Activated naive CD8-positive, alpha-beta T cell treated with anti-CD3 and anti-CD28 coated beads for 36 hours (primary cell): ENCODE data around the gene TPM3. TPM values are rescaled to one million over a fixed set of nuclear protein-coding genes. Genes with fewer than 3 reads are reported as not detected.

Experiments used
- DNase-seq: peaks from one replicate; pipeline ENCODE4 v3.0.0; 2021
- H3K27ac Mint-ChIP-seq: one replicate; pipeline ENCODE4 v1.8.0; 2022; ENCODE audit warnings: mild to moderate bottlenecking, moderate library complexity, mixed read lengths
- H3K27me3 Mint-ChIP-seq: one replicate; pipeline ENCODE4 v1.8.0; 2022; ENCODE audit warnings: mild to moderate bottlenecking, mixed read lengths
- H3K36me3 Mint-ChIP-seq: one replicate; pipeline ENCODE4 v1.8.0; 2021; ENCODE audit warnings: mild to moderate bottlenecking, mixed read lengths
- H3K4me1 Mint-ChIP-seq: one replicate; pipeline ENCODE4 v1.8.0; 2021; ENCODE audit warnings: mixed read lengths
- H3K4me3 Mint-ChIP-seq: one replicate; pipeline ENCODE4 v1.8.0; 2022; ENCODE audit warnings: mild to moderate bottlenecking, moderate library complexity, mixed read lengths
- H3K9me3 Mint-ChIP-seq: one replicate; pipeline ENCODE4 v1.8.0; 2022; ENCODE audit warnings: mixed read lengths
- total RNA-seq, 2 experiments: library from RNA; stranded (reverse); gene quantifications; one replicate each; pipeline ENCODE4 v1.2.3, GENCODE V29; 2021

Gene TPM3
- total RNA-seq, 2 experiments from 2014 or later: 725 to 753 TPM

DNA sequence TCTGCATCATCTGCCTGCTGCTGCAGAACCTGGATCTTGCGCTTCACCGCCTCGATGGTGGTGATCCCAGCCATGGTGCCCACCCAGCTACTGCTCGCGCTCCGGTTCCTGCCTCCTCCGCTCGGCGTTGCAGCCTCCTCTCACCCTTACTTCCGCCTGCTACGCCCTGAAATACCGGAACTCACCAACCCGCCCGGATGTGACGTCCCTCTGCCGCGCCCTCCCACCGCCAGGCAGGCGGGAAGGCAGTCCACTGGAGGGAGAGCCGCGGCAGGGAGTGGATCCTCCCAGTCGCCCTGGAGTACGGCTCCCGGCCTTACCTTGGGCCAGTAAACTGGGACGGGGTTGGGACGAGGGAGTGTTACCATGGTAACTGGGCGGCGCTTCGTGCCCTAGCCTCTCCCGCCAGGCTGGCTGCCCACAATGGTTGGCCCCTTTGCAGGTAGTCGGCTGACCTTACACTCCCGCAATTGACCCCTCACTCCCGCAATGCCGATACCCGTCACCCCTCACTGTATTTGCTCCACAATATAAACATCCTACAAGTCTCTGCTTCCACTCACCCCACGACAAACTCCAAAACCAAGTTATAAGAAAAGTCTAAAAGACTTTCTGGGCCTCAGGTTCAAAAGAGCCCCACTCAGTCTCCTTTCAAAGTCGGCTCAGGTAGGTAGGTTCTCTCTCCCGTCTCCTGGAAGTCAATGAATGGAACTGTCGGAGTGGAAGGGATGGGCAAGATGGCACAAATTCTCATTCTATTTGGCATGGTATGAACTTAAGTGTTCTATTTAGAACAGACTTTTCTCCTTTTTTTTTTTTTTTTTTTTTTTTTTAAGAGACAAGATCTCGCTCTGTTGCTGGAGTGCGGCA, 8.6 kb downstream of the TPM3 start:
- DNase-seq: peak; percentile 97
- H3K36me3 Mint-ChIP-seq: peaks cover 37% of the 10 kb centered on the region
- H3K4me1 Mint-ChIP-seq: peaks cover 41% of the 10 kb centered on the region
- H3K4me3 Mint-ChIP-seq: peak overlapping the region; percentile 100
- H3K27me3 Mint-ChIP-seq: no peaks in the 10 kb centered on the region
- no peaks in the 10 kb centered on the region for H3K9me3 Mint-ChIP-seq
- peak overlapping the region; percentile 100 for H3K27ac Mint-ChIP-seq

- H3K4me1 Mint-ChIP-seq: peaks cover 49% of the 10 kb centered on the region
- peak overlapping the region; percentile 100 for H3K4me3 Mint-ChIP-seq
- H3K36me3 Mint-ChIP-seq: peaks cover 41% of the 10 kb centered on the region
- peak overlapping the region; percentile 100 for H3K27ac Mint-ChIP-seq
- peak; percentile 89 for DNase-seq
- no peaks in the 10 kb centered on the region for H3K9me3 Mint-ChIP-seq
- no peaks in the 10 kb centered on the region for H3K27me3 Mint-ChIP-seq
Observed at GRCh38 chr1:154182344-154183045, 9.4 kb downstream of the TPM3 start.

- peaks cover 55% of the 10 kb centered on the region for H3K4me1 Mint-ChIP-seq
Observed at GRCh38 chr1:154181944-154182343, 10.0 kb downstream of the TPM3 start.

DNA sequence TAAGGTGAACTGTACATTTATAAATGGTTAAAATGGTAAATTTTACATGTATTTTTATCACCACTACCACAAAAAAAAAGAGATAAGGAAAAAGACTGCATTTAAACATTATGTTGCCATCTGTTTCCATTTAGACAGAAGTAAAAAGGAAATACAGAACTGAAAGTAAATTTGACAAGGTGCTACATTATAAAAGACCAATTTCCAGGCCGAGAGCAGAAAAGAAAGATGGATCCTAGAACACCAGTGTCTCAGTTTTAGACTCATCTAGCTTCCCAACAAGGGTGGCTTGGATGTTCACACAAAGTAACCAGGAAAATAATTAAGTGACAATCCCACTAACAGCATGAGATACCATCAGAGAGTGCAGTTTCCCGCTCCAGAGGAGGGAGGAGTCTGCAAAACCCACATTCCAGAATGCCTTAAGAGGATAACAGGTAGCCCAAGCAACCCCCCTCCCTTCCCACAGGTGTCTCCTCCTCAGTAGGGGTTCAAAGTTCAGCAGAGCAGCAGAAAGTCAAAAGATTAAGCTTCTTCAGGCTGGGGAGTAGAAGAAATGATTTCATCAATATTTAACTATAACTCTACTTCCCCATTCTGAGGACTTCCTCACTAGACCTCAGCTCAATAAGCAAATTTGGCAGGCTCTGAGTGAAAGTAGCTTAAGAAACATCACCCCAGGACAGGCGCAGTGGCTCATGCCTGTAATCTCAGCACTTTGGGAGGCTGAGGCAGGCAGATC, 11.8 kb downstream of the TPM3 start:
- Mint-ChIP-seq H3K27ac (peak overlapping the region; percentile 100), H3K4me3 (peak overlapping the region; percentile 100), H3K9me3 (no peaks in the 10 kb centered on the region), H3K27me3 (no peaks in the 10 kb centered on the region), H3K4me1 (peaks cover 66% of the 10 kb centered on the region), H3K36me3 (peaks cover 60% of the 10 kb centered on the region)
- DNase-seq: no peak

More at GRCh38 chr1:154181944-154182343, 10.0 kb downstream of the TPM3 start:
- Mint-ChIP-seq H3K4me3 (peak overlapping the region; percentile 100), H3K36me3 (peaks cover 47% of the 10 kb centered on the region), H3K27ac (peak overlapping the region; percentile 100), H3K27me3 (no peaks in the 10 kb centered on the region), H3K9me3 (no peaks in the 10 kb centered on the region)
- no peak for DNase-seq

DNA sequence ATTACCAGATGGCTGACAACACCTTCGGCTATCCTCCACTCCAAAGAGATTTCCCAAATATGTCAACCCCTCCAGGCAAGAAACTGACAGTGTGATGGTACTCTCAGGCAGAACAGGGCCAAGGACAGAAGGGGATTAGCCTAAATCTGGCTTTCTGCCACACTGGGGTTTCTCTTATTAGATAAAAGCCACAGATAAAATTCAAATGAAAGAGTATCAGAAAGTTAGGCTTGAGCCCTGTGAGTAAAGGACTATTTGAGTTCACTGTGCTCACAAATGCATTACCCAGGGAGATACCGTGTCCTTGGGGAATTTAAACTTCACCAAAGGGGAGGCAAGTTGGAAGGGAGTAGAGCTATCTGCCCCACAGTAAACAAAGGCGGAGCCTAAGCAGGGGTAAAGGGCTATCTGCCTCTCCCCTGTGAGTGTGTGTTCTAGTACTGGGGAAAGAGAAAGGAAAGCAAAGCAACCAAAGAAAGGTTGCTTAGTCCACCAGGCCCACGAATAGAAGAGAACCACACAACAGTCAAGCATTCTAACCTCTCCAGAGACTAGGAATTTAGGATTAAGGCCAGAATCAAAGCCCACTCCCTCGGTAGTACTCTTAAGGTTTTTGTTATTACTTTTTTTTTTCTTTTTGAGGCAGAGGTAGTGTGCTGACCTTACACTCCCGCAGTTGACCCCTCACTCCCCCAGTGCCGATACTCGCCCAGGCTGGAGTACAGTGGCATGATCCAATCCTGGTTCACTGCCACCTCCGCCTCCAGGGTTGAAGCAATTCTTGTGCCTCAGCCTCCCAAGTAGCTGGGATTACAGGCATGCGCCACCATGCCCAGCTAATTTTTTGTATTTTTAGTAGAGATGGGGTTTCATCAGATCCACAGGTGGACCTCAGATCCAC, 12.7 kb downstream of the TPM3 start:
- H3K9me3 Mint-ChIP-seq: no peaks in the 10 kb centered on the region

GRCh38 chr1:154178013-154178412, 13.9 kb downstream of the TPM3 start:
- no peaks in the 10 kb centered on the region for H3K9me3 Mint-ChIP-seq
- peak overlapping the region; percentile 100 for H3K4me3 Mint-ChIP-seq
- H3K36me3 Mint-ChIP-seq: peaks cover 64% of the 10 kb centered on the region
- no peaks in the 10 kb centered on the region for H3K27me3 Mint-ChIP-seq
- peak overlapping the region; percentile 60 for H3K27ac Mint-ChIP-seq
- DNase-seq: no peak
- peaks cover 62% of the 10 kb centered on the region for H3K4me1 Mint-ChIP-seq

More for the DNA sequence above, 12.7 kb downstream of the TPM3 start:
- Mint-ChIP-seq H3K4me3 (peak overlapping the region; percentile 100), H3K4me1 (peaks cover 64% of the 10 kb centered on the region), H3K27ac (peak overlapping the region; percentile 100), H3K27me3 (no peaks in the 10 kb centered on the region), H3K36me3 (peaks cover 62% of the 10 kb centered on the region)
- no peak for DNase-seq

- Mint-ChIP-seq H3K4me1 (peaks cover 72% of the 10 kb centered on the region), H3K36me3 (peaks cover 68% of the 10 kb centered on the region), H3K9me3 (no peaks in the 10 kb centered on the region), H3K4me3 (peak overlapping the region; percentile 0), H3K27me3 (no peaks in the 10 kb centered on the region), H3K27ac (peak overlapping the region; percentile 47)
- DNase-seq: no peak
Observed at GRCh38 chr1:154176337-154176736, 15.6 kb downstream of the TPM3 start.

- no peak overlapping the region for H3K27ac Mint-ChIP-seq
- H3K4me3 Mint-ChIP-seq: no peak overlapping the region
- DNase-seq: no peak
- peaks cover 72% of the 10 kb centered on the region for H3K4me1 Mint-ChIP-seq
- peaks cover 69% of the 10 kb centered on the region for H3K36me3 Mint-ChIP-seq
- H3K9me3 Mint-ChIP-seq: no peaks in the 10 kb centered on the region
- H3K27me3 Mint-ChIP-seq: no peaks in the 10 kb centered on the region
Observed at GRCh38 chr1:154174654-154175053, 17.2 kb downstream of the TPM3 start.

DNA sequence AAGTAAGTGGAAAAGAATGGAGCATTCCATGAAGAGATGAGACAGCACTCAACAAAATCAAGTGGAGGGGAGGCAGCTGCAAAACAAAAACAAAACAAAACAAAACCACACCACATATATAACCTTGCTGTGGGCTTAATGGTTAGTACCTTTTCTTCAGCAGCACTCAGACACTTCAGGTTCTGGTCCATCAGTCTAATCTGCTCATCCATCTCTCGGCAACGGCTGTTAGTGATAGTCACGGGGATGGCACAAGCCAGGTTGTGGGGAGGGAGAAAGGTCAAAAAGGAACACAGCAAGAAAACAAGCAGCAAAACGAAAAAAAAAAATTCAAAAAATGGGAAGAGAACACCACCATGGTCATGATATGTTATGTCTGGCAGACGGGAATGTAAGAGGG, 20.0 kb downstream of the TPM3 start:
- peaks cover 55% of the 10 kb centered on the region for H3K4me1 Mint-ChIP-seq
- no peaks in the 10 kb centered on the region for H3K27me3 Mint-ChIP-seq
- H3K27ac Mint-ChIP-seq: peak overlapping the region; percentile 89
- H3K36me3 Mint-ChIP-seq: peaks cover 63% of the 10 kb centered on the region
- H3K4me3 Mint-ChIP-seq: no peak overlapping the region
- H3K9me3 Mint-ChIP-seq: no peaks in the 10 kb centered on the region
- no peak for DNase-seq

- Mint-ChIP-seq H3K4me3 (peak overlapping the region; percentile 15), H3K27ac (peak overlapping the region; percentile 89), H3K4me1 (peaks cover 50% of the 10 kb centered on the region), H3K9me3 (no peaks in the 10 kb centered on the region), H3K27me3 (no peaks in the 10 kb centered on the region), H3K36me3 (peaks cover 62% of the 10 kb centered on the region)
- no peak for DNase-seq
Observed at GRCh38 chr1:154171223-154171583, 20.7 kb downstream of the TPM3 start.

DNA sequence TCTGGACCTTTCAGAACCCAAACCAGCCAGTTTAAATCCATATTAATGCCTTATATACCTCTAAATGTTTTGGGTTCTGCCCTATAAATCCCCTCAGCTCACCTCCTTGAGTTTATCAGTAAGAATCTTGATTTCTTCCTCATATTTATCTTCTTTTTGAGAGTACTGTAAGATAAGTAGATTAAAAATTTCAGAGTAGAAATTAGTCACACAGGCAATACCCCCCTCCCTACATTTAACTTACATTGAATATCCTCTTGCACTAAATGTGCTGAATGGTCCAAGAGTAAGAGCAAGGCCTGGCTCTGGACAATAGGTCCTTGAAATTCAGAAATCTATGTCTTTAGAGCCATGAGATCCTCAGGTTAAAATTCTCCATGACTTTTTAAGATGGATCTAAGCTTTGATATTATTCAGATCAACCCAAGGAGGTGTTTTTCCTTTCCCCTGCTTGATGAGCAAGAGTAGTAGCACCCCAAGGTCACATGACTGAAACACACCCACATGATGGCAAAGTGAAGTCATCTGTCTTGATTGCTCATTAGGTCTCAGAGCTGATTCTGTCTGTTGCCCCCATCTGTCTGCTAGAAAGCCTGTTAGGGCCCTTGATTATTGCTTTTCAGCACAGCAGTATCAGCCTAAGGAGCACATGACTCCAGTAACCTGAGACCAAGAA, 21.2 kb downstream of the TPM3 start:
- H3K4me3 Mint-ChIP-seq: peak overlapping the region; percentile 15

GRCh38 chr1:154167461-154167860, 24.4 kb downstream of the TPM3 start:
- Mint-ChIP-seq H3K36me3 (peaks cover 76% of the 10 kb centered on the region), H3K27me3 (no peaks in the 10 kb centered on the region), H3K4me3 (no peak overlapping the region), H3K9me3 (no peaks in the 10 kb centered on the region), H3K27ac (peak overlapping the region; percentile 36), H3K4me1 (peaks cover 49% of the 10 kb centered on the region)
- DNase-seq: no peak

More for the DNA sequence above, 21.2 kb downstream of the TPM3 start:
- peak; percentile 64 for DNase-seq
- Mint-ChIP-seq H3K9me3 (no peaks in the 10 kb centered on the region), H3K27ac (peak overlapping the region; percentile 89), H3K4me1 (peaks cover 48% of the 10 kb centered on the region), H3K27me3 (no peaks in the 10 kb centered on the region), H3K36me3 (peaks cover 62% of the 10 kb centered on the region)

DNA sequence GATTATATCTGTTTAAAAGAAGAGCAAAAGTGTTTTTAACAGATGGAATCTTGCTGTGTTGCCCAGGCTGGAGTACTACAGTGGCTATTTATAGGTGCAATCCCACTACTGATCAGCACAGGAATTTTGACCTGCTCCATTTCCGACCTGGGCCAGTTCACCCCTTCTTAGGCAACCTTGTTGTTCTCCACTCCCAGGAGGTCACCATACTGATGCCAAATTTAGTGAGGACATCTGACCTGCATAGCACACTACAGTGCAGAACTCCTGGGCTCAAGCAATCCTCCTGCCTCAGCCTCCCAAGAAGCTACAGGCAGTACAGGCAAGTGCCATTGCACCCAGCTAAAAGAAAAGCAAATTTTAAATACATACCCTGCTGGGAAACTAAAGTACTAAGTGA, 25.7 kb downstream of the TPM3 start:
- Mint-ChIP-seq H3K27me3 (no peaks in the 10 kb centered on the region), H3K4me3 (no peak overlapping the region), H3K9me3 (no peaks in the 10 kb centered on the region), H3K4me1 (peaks cover 41% of the 10 kb centered on the region), H3K27ac (no peak overlapping the region), H3K36me3 (peaks cover 77% of the 10 kb centered on the region)
- DNase-seq: no peak

DNA sequence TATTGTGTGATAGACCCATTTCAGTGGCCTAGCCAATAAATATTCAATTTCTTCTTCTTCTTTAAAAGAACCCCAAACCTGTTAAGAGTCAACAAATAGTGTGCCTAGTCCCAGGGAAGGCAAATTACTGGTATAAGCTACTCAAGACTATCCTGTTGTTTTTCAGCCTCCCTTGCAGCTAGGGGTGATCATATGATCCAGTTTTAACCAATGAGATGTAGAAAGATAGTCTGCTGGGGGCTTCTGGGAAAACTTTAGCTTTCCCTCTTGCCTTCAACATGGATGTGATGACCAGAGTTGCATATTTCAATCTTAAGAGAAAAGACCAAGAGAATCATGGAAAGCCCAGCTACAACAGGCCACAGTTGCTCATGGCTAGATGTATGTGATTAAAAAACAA, 32.3 kb downstream of the TPM3 start:
- Mint-ChIP-seq H3K27ac (peak overlapping the region; percentile 94), H3K4me1 (peaks cover 59% of the 10 kb centered on the region), H3K36me3 (peaks cover 84% of the 10 kb centered on the region), H3K27me3 (no peaks in the 10 kb centered on the region), H3K4me3 (no peak overlapping the region), H3K9me3 (peaks cover 11% of the 10 kb centered on the region)
- DNase-seq: no peak
